Measurements from ENCODE around the gene ZNF534.

GRCh38 chr19:52464798-52465470, 36.0 kb downstream of the ZNF534 start:
- no peak for TF ChIP-seq EZH2phosphoT487 (IDR thresholded peaks at IDR 0.05; ENCODE audit: borderline replicate concordance, low read depth)
- no peak for TF ChIP-seq CTCF (IDR thresholded peaks at IDR 0.05)
- TF ChIP-seq MXI1 (IDR thresholded peaks at IDR 0.05; ENCODE audit: low read depth, low read length) = no peak
